ENCODE measurements around the gene FMNL3.
"Not testable (repeated sequence)": the region's sequence is repeated elsewhere in the genome, so short reads cannot be mapped to it uniquely, and the experiment has no call there.

Gene FMNL3, protein sequence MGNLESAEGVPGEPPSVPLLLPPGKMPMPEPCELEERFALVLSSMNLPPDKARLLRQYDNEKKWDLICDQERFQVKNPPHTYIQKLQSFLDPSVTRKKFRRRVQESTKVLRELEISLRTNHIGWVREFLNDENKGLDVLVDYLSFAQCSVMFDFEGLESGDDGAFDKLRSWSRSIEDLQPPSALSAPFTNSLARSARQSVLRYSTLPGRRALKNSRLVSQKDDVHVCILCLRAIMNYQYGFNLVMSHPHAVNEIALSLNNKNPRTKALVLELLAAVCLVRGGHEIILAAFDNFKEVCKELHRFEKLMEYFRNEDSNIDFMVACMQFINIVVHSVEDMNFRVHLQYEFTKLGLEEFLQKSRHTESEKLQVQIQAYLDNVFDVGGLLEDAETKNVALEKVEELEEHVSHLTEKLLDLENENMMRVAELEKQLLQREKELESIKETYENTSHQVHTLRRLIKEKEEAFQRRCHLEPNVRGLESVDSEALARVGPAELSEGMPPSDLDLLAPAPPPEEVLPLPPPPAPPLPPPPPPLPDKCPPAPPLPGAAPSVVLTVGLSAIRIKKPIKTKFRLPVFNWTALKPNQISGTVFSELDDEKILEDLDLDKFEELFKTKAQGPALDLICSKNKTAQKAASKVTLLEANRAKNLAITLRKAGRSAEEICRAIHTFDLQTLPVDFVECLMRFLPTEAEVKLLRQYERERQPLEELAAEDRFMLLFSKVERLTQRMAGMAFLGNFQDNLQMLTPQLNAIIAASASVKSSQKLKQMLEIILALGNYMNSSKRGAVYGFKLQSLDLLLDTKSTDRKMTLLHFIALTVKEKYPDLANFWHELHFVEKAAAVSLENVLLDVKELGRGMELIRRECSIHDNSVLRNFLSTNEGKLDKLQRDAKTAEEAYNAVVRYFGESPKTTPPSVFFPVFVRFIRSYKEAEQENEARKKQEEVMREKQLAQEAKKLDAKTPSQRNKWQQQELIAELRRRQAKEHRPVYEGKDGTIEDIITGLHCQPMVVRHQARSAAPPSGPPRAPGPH

DNA sequence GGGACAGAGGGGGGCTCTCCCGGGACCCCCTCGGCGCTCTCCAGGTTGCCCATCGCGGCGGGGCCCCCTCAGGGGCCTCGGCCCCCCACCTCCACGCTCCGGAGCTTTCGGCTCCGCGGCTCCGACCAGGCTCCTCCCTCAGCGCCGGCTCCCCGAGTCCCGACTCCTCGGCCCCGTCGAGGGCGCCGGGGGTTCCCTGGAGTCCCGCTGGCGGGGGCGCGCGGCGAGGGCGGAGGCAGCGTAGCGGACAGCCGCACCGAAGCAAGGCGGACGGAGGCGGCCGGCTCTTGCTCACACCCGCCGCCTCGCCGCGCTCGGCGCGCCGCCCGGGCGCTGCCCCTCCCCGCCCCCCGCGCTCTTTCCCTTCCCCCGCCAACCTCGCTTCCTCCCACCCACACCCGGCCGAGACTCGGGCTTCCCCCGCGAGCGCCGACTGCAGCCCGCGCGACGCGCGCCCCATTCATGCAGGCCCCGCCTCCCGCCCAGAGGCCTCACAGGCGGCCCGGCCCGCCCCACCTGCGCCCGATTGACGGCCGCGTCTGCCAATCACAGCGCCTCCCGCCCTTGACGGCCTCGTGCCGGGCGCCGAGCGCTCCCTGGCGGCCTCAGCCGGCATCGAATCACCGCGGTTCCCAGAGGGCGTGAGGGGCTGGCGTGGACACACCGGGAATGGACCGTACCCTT lies at the start of gene FMNL3:
Gene FMNL3 (minus strand): TSS at position 278 of the 684 bp plus-strand sequence. CDS start 225 bp downstream, at position 53.
- peak; percentile 74 for DNase-seq

DNA sequence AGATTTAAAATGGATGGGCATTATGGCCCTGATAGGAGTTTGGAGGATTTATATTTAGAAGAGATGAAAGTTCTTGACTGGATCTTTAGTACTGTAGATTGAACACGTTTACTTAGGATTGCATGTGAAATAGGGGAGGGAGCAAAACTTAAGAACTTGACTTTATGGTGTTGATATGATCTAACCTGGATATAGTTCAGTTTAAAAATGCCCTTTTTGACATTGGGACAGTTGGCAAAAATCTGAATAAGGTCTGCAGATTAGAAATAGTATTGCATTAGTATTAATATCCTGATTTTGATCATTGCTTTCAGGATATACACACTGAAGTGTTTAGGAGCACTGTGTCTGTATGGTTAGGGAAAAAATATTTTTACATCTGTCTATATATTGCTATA lies 43.8 kb upstream of the FMNL3 start:
- no peak for DNase-seq

DNA sequence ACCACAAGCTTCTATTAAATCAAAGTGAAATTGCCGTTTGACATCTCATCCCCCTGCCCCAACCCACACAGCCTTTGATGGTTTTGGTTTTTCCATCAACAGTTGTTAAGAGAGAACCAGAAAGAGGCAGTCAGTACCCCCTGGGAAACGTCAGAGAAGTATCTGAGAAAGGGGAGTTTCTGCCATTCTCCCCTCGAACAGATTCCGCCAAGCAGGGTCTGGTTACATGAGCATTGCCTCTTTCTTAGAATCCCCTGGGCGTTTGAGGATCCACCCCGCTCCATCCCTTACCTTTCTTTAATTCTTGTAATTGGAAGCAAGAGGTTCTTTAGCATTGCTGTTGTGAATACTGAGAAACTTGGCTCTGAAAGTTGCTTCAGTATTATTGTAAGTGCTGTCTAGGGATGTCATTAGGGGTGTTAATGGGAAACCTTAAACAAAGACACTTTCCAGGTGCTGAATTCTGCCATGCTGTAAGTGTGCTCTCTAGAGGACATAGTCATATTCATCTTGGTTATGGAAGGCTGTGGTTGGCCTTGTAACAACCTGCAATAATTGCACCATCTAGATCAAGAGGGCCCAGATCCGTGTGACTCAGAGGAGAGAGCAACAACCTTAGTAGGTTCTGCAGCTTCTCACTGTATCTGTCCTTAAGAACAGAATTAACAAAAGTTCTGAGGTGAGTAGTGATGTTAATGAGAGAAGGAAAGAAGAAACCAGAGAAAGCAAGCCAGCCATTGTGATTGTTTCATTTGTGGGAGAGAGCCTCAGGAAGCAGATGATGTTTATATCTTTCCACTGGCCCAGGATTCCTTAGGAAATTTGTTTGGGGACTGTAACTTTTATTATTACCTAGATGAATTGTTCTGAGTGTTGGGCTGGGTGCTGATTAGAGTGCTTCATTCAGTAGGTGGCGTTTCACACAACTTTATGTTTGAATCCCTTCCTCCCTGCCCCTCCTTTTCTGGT lies 43.1 kb upstream of the FMNL3 start:
- no peak for DNase-seq

DNA sequence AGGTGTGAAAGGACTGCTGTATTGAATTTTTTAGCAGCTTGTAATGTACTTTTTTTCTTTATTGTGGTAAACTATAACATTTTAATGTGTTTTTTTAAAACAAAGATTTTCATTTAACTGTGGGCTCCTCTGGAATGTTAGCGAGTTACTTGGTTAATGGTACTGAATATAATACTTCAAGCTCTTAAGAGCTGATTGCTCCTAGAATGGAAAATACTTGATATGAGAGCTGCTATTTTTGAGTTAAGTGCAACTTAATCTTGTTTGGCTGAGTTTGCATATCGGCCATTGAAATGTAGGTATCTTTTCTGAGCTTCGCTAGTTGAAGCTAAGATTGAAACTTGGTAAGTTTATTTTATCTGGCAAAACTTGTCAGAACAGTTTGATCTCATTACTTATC lies 41.6 kb upstream of the FMNL3 start:
- DNase-seq = no peak

DNA sequence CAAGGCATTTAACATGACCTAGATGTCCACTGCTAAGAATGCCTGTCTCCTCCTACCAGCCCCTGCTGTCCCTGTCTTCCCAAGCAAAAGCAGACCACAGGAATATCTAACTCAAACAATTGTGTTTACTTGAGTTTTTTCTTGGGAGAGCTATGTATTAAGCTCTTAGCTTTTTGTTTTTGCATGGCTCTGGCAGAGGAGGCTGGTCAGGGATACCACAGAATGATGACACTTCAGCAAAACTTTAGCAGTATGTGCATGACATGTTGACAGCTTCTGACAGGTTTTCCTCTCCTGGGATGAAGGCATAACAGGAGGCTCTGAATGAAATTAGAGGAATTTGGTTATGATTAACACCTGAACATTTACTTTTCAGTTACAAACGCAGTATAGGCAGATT lies 41.1 kb upstream of the FMNL3 start:
- no peak for DNase-seq

DNA sequence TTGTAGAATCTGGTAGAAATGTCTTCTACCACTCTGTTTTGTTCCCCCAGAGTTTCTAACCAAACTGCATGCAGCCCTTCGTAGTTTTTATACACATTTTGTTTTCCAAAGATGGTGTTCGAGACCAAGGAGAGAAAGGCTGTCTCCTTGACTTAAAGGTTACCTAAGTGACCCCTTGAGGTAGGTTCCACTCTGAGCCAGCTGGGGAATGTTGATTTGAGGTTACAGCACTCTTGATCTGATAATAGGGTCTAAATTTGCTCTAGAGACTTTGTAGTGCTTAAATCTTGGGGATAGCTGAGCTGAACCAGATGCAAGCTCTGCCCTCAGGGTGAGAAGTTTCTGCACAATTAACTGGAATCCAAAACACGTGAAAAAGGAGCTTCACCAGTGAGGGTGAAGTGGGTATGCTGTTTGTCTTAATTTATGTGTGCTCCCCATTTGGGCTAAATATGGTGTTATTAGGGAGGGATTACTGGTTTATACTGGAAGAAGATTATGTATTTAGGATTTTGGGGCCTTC lies 37.2 kb upstream of the FMNL3 start:
- no peak for DNase-seq

DNA sequence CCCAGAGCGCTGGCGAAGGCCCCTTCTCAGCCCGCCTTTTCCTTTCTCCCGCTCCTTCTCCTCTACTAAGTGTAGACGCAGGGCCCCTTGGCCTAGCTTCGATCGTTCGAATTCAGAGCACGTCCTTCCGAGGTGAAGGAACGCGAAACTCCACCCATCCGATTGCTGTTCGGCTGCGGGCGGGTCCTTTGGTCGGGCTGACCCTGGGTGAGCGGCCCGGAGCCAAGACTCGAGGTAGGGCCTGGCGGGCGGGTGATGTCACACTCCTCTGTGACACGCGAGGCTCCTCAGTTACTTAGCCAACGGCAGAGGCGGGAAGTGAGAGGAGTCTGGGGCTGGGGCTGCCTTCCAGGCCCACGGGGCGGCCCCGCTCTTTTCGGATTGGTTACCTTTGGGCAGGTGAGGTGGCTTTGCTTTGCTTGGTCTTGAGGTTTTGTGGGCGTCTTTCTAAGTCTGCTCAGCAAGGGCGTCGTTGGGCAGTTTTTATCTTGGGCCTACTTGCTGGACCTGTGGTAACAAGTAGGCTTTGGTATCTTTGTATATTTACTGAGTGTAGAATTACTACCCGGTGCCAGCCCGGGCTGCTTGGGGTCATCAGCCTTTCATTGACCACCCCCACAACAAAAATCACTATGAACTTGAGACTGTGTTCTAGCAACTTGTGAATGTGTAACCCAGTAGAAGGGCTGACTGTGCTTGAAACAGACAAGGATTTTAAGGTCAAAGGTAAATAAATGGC lies 34.8 kb upstream of the FMNL3 start:
- peak; percentile 59 for DNase-seq

DNA sequence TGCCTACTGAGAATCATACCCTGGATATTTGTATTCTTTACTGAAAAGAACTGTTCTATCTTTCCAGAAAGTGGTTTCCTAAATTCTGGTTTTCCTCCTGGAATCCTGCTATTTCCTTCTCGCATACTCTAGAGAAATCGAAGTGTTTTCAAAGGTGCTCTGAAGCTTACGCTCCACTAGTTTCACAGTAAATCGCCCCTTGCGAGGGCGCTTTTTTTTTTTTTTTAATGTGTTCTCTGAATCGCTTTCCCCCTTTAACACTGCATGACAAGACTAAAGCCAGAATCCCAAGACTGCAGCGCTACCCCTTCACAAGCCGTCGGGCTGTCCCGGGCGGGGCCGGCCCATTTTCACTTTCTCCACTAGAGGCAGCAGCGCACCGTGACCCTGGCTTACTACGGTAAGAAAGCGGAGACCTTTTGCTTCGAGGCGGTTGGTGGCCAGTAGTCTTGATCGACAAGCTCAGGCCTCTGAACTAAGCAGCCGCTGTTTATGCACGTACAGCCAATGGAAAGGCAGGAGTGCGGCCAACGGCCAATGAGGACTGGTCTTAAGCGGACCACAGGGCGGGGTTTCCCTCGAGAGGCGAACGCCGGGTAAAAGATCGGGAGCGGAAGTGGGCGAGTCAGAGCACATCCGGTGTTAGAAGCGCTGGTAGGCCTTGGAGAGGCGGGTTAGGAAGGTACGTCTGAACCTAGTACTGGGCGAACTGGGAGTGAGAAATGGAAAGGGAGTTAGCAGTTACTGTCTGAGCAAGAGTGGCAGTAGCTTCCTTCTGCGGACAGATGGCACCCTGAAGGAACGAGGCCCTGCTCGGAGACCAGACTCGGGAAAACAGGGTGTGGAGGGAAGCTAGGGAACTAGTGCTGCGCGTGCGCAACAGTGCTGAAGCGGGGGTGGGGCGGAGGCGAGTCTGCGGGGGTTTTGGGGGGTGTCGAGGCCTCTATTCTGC lies 34.0 kb upstream of the FMNL3 start, which contains the start of gene TMBIM6:
Gene TMBIM6 (plus strand): TSS at position 628 of the 952 bp plus-strand sequence. CDS start 10,937 bp downstream, outside the sequence.
- peak; percentile 98 for DNase-seq

DNA sequence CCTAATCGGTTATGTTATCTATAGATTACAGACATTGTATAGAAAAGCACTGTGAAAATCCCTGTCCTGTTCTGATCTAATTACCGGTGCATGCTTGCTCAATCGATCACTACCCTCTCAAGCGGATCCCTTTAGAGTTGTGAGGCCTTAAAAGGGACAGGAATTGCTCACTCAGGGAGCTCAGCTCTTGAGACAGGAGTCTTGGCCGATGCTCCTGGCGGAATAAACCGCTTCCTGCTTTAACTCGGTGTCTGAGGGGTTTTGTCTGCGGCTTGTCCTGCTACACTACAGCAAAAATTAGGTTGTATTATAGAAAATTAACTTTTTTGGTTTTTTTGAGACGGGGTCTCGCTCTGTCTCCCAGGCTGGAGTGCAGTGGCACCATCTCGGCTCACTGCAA lies 33.1 kb upstream of the FMNL3 start:
- DNase-seq = not testable (repeated sequence)

DNA sequence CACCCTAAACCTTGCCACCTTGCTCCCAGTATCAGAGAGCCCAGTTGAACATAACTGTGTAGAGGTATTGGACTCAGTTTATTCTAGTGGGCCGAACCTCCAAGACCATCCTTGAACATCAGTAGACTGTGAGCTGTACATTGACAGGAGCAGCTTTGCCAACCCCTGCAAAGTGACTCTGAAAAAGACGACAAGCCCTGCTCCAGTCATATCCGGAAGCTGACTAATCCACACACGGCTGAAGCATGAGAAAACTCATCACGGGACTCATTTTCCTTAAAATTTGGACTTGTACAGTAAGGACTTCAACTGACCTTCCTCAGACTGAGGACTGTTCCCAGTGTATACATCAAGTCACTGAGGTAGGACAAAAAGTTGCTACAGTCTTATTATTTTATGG lies 31.5 kb upstream of the FMNL3 start:
- DNase-seq = not testable (repeated sequence)

DNA sequence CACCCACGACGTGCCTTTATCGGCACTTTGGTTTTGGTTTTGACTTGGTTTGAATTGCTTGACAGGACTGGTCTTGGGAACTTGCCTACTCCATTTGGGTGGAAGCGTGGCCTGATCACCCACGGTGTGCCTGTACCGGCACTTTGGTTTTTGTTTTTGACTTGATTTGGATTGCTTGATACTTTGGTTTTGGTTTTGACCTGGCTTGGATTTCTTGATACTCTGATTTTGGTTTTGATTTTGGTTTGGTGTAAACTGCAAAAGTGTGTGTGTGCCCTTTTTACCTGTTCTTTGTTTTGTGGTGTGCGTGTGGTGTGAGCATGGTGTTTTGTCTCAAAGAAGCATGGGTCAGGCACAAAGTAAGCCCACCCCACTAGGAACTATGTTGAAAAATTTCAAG lies 27.7 kb upstream of the FMNL3 start:
- not testable (repeated sequence) for DNase-seq

DNA sequence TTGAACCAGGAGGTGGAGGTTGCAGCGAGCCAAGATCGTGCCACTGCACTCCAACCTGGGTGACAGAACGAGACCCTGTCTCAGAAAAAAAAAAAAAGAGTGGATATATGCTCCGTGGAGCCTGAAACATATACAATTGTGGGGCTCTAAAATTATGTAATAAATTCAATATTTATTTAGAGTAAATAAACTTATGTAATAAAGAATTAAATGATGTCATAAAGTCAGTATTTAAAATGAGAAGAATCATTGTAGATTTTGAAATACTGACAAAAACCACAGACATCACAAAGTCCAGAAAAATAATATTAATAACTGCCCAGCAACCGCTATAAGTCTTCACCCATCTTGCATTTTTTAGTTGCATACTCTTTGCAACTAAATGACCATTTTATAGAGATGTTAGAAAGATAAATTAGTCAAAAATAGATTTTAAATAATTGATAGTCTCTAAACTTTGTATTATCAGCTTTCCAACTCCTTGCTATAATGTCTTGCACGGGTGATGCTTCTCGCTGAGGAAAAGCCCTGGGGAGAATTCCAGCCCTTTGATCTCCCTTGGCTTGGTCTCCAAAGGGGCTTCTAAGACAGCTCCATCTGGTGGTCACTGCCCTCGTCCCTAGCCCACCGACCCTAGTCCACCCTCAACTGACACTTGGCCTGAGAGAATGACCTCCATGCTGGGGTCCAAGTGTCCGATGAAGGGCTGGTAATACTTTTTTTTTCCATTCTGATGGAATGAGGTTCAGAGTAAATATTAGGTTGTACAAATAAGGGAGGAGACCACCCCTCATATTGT lies 26.2 kb upstream of the FMNL3 start:
- DNase-seq = no peak

DNA sequence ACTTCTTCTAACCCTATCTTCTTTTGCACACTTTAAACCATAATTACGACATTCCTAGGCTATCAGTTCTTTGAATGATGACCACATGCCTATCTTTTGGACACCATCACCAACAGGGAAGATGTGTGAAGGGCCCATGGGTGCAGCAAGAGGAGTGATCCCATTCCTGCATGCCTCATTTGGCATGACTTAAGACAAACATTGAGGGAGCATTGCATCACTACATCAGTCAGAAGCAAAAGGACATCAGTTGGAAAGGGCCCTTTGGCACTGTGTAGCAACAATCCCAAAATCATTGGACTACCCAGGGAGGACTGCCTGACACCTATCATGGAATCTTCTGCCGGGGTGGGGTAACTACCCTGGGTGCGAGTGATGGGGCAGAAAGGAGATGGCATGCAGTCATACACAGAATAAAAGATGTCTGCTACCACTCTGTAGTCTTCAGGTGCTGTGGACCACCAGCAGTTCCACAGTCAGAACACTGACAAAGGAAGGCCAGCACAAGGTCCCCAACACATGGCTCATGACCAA lies 23.4 kb upstream of the FMNL3 start:
- no peak for DNase-seq

DNA sequence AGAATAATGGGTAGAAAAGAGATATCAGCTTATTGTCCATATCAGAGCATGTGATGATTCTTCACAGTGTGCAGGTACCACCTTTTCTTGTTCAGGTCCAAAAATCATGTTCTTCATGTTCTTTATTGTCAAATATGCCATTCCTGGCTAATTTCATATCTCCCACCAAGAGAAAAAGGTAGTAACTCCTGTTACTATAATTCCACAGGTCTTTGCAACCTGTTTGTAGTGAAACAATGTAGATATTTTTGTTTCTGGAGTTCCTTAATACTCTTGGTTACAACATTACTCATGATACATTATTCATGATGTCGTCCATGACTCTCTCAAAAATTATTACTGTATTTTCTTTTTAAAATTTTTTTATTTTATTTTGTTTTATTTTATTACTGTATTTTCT lies 22.8 kb upstream of the FMNL3 start:
- no peak for DNase-seq

DNA sequence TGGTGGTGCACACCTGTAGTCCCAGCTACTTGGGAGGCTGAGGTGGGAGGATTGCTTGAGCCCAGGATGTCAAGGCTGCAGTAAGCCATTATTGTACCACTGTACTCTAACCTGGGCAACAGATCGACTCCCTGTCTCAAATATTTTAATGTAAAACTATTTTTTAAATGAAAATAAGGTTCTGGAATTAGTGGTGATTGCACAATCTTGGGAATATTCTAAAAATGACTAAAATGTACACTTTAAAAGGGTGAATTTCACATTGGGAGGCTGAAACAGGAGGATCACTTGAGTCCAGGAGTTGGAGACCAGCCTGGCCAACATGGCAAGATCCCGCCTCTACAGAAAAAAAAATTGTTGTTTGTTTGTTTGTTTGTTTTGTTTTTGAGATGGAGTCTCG lies 21.2 kb upstream of the FMNL3 start:
- DNase-seq = no peak

DNA sequence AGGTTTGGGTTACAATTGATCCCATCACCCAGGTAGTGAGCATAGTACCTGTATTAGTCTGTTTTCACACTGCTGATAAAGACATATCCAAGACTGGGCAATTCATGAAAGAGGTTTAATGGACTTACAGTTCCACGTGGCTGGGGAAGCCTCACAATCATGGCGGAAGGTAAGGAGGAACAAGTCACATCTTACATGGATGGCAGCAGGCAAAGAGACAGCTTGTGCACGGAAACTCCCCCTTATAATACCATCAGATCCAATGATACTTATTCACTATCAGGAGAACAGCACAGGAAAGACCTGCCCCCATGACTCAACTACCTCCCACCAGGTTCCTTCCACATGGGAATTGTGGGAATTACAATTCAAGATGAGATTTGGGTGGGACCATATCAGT lies 14.2 kb upstream of the FMNL3 start:
- not testable (repeated sequence) for DNase-seq

DNA sequence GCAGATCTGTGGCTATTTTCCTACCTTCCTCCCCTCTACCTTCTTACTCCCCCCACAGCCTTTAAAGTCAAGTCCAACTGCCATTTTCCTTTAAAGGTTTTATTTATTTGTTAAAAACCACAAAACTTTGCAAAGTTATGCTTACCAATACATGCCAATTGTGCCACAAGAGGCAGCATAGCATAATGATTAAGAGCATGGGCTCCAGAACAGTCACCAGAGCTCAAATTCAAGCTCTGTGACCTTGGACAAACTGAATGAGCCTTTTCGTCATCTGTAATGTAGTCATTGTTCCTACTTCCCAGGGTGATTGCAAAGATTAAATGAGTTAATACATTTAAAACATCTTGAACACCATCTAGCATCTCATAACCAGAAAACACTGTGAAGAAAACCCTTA lies 13.0 kb upstream of the FMNL3 start:
- DNase-seq = no peak

DNA sequence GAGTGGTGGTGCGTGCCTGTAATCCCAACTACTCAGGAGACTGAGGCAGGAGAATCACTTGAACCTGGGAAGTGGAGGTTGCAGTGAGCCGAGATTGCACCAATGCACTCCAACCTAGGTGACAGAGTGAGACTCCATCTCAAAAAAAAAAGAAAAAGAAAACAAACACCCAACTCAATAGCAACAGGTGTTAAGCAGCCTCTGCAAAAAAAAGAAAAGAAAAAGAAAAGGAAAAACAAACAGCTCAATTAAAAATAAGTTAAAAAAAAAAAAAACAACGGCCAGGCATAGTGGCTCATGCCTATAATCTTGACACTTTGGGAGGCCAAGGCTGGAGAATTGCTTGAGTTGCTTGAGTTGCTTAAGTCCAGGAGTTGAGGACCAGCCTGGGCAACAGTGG lies 10.6 kb upstream of the FMNL3 start:
- not testable (repeated sequence) for DNase-seq
